ENCODE data around the gene ZNF786.
"Not testable (repeated sequence)": the region's sequence is repeated elsewhere in the genome, so short reads cannot be mapped to it uniquely, and the experiment has no call there.

ZNF786 gene

DNA sequence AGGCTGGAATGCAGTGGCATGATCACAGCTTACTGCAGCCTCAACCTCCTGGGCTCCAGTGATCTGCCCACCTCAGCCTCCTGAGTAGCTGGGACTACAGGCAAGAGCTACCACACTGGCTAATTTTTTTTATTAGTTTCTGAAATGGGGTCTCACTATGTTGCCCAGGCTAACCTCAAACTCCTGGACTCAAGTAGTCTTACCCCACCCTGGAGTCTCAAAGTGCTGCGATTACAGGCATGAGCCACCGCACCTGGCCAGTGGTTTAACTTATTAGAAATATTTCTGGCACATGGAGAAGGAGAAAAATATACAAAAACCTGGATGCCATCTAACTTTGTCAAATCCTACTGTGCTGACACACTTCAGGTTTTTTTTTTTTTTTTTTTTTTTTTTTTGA, 15.2 kb downstream of the ZNF786 start:
- no peak for DNase-seq

- no peak for DNase-seq
These were observed 16.2 kb downstream of the ZNF786 start for GRCh38 chr7:149074116-149074885.

DNA sequence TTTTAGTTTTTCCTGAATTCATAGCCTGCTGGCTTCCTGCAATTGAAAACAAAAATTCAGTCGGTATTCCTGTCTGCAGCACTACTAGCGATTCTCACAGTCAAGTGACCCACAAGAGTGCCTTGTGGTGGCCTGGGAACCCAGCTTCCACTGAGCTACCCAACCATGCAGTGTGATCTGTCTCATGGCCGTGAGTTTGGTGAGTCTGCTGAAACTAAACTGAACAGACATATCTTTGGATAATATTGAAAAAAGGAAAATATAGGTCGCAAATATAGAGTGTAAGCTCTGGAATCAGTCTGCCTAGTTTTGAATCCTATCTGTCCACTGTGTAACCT, 18.1 kb downstream of the ZNF786 start:
- no peak for DNase-seq

GRCh38 chr7:149071641-149072437, 18.7 kb downstream of the ZNF786 start:
- peak; percentile 7 for DNase-seq

DNA sequence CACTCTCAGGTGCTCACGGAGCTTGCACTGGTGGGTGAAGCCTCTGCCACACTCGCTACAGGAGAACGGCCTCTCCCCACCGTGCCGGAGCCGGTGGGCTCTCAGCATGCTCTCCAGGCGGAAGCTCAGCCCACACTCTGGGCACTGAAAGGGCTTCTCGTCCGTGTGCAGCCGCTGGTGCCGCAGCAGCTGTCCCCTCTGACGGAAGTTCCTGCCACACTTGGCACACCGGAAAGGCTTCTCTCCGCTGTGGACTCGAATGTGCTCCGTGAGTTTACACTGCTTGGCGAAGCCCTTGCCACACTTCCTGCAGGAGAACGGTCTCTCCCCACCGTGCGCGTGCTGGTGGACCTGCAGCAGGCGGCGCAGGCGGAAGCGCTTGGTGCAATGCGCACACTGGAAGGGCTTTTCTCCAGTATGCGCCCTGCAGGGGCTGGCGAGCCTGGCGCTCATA, 19.3 kb downstream of the ZNF786 start:
- no peak for DNase-seq

DNA sequence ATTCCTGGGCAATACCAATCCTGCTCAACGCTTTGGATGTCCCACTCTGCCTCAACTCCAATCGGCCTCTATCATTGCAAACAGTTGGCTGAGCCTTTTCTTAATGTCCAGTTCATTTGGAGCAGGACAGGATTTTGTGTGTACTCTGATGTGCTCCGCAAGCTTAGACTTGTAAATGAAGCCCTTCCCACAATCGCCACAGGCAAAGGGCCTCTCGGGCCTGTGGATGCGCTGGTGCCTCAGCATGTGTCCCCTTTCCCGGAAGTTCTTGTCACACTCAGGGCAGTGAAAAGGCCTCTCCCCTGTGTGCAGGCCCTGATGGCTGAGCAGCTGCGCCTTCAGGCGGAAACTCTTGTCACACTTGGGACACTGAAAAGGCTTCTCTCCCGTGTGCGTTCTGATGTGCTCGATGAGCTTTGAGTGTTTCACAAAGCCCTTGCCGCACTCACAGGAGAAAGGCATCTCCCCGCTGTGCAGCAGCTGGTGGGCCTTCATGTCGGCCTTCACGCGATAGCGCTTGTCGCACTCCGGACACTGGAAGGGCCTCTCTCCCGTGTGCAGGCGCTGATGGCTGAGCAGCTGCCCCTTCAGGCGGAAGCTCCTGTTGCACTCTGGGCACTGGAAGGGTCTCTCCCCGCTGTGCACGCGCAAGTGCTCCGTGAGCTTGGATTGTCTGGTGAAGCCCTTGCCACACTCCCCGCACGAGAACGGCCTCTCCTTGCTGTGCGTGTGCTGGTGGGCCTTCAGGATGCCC, 20.0 kb downstream of the ZNF786 start:
- no peak for DNase-seq

DNA sequence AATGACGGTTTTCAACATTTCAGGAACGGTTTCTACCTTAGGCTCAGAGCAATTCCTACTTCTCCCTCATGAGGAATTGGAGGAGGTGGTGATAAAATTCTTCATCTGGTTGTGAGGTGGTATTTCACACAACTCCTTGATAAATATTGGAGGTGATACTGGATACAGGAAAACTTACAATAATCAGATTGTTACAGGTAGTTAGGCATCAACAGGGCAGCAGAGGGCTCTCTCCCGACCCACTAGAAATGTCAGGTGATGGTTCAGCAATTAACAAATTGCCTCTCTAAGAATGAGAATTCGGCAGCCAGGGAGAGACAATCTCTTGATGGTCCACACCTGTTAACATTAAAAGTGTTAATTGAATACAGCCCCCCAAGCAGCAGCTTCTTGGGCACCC, 22.6 kb downstream of the ZNF786 start:
- no peak for DNase-seq

- DNase-seq, result no peak
These were observed 27.0 kb downstream of the ZNF786 start for GRCh38 chr7:149063476-149063875.

DNA sequence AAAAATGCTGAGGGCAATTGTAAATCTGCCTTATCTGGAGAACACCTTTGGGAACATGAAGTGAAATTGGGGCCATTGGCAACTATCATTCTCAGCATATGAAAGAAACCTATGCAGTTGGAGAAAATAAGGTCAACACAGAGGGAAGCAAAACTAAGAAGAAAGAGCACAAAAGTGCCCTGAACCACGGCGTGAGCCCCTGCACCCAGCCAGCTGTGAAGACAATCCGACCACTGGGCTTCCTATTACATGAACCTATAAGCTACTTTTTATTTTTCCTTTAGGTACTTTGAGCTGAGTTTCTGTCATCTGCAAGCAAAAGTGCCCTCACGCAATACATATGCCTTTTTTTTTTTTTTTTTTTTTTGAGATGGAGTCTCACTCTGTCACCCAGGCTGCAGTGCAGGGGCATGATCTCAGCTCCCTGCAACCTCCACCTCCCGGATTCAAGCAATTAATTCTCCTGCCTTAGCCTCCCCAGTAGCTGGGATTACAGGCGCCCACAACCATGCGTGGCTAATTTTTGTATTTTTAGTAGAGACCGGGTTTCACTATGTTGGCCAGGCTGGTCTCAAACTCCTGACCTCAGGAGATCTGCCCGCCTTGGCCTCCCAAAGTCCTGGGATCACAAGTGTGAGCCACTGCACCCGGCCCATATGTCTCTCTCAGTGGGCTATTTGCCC, 28.2 kb downstream of the ZNF786 start:
- DNase-seq, result not testable (repeated sequence)

DNA sequence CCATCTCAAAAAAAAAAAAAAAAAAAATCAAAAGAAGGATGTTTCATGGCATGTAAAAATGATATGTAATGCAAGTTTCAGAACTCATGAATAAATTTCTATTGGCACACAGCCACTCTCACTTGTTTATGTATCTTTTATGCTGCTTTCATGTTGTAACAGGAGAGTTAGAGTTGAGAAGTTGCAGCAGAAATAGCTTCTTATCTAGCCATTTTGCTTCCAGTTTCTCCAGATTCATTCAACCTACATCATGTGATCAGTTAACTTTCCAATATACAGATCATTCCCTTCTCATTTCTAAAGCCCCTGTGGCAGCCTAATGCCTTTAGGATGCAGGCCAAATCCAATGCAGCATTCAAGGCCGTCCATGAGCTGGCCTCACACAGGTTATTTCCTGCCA, 30.4 kb downstream of the ZNF786 start:
- peak; percentile 7 for DNase-seq

- no peak for DNase-seq
These were observed 36.6 kb downstream of the ZNF786 start for GRCh38 chr7:149053885-149054284.

DNA sequence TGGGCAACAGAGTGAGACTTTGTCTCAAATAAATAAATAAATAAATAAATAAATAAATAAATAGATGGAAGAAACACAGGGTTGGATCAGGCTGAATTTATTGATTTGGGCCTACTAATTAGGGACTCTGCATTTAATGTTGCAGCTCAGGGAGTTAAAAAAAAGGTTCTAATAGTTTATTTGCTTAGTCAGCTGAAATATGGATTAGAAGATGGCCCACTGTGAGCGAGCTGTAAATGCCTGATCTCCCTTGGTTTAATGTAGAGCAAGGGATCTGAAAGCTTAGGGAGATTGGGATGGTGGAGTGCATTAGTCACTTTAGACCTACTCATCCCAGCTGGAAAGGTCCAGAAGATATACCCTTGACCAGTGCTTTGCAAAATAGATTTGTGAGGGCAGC, 37.1 kb downstream of the ZNF786 start:
- DNase-seq, result no peak

GRCh38 chr7:149050941-149051340, 39.6 kb downstream of the ZNF786 start:
- peak; percentile 25 for DNase-seq

GRCh38 chr7:149048805-149049204, 41.7 kb downstream of the ZNF786 start:
- DNase-seq, result no peak

DNA sequence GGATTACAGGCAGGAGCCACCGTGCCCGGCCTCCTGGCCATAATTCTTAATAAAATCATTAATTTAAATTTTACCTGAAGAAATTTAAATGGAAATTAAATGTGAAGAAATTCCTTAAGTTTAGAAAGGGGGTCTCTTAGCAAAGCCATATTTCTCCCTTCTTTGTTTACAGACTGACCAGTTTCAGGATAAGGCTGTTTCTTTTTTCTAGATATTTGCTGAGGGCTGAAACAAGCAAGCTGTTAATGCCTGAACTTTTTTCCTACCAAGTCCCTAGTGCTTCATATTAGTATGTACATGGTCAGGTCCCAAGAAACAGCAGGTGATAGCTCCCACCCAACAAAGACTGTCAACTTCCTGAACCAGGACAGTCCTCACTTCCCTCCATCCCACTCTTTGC, 44.1 kb downstream of the ZNF786 start:
- DNase-seq, result no peak

DNA sequence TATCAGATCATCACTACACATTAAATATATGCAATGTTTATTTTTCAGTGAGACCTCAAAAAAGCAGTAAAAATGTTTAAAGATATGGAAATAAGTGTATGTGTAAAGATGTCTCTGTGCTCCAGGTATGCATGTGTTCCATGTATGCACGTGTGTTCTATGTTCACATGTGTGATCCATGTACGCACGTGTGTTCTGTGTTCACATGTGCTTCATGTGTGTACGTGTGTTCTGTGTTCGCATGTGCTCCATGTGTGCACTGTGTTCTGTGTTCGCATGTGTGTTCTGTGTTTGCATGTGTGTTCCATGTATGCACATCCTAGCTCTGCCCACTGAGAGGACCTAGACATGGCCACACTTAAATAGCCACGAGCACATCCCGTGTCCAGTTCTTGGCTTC, 46.6 kb downstream of the ZNF786 start:
- DNase-seq, result no peak

DNA sequence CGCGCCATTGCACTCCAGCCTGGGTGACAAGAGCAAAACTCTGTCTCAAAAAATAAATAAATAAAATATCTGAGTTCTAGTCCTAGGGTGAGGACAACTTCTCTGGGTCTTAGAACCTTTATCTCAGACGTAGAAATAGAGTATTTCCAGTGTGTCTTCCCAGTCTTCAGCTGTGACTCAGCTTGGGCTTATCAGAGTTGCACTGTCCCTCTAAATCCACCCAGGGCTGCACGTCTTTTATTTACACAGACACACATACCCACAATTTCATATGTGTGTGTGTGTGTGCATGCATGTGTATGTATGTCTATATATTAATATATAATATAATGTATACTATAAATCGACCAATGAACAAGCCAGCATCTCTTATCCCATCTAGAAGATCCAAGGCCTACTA, 49.2 kb downstream of the ZNF786 start:
- no peak for DNase-seq

DNA sequence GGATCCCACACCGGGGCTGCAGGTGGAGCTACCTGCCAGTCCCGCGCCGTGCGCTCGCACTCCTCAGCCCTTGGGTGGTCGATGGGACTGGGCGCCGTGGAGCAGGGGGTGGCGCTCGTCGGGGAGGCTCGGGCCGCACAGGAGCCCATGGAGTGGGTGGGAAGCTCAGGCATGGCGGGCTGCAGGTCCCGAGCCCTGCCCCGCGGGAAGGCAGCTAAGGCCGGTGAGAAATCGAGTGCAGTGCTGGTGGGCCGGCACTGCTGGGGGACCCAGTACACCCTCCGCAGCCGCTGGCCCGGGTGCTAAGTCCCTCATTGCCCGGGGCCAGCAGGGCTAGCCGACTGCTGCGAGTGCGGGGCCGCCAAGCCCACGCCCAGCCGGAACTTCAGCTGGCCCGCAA, 51.9 kb downstream of the ZNF786 start:
- DNase-seq, result not testable (repeated sequence)

DNA sequence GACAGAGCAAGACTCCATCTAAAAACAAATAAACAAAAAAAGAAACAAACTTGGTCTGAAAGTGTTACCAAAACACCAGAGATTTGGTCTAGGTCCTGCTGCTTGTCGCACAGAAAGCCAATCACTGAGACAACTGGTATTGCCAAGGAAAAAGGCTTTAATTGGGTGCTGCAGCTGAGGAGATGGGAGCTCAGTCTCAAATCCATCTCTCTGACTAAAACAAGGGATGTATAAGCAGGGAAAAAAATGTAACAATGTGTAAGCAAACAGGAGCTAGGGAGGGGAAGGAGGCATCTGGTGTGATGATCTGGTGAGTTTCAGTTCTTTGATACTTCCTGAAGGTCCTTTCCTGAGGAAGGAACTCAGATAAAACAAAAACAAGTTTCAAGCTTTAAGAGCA, 53.8 kb downstream of the ZNF786 start:
- no peak for DNase-seq

GRCh38 chr7:149031353-149031910, 59.1 kb downstream of the ZNF786 start:
- no peak for DNase-seq

DNA sequence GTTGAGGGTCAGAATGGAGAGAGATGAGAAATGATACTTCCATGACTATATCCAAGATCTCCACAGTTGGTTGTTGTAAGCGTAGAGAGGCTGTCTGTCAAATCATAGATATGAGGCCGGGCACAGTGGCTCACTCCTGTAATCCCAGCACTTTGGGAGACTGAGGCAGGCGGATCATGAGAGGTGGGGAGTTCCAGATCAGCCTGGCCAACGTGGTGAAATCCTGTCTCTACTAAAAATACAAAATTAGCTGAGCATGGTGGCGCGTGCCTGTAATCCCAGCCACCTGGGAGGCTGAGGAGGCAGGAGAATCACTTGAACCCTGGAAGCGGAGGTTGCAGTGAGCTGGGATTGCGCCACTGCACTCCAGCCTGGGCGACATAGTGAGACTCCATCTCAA, 60.1 kb downstream of the ZNF786 start:
- not testable (repeated sequence) for DNase-seq

- peak; percentile 100 for DNase-seq
These were observed 62.0 kb downstream of the ZNF786 start, which contains the start of gene PDIA4 for GRCh38 chr7:149028346-149029109. Gene PDIA4, minus strand, starts transcription at chr7:149028505. Its CDS starts 97 bp downstream, at chr7:149028408.

Measured in fibroblast of upper back skin (primary cell).